Mesodermal cell (in vitro differentiated cells): ENCODE measurements around the gene PYGB.

Experiments used
- H3K27ac ChIP-seq: 2 replicates; pipeline ENCODE4 v1.7.0; 2013; ENCODE audit warnings: mild to moderate bottlenecking, low read depth, low read length, moderate library complexity; ENCODE audit not compliant: severe bottlenecking
- H3K36me3 ChIP-seq: 2 replicates; pipeline ENCODE4 v1.7.1; 2013; ENCODE audit warnings: mild to moderate bottlenecking, low read length, moderate library complexity; ENCODE audit not compliant: control insufficient read depth, insufficient read depth
- H3K4me1 ChIP-seq: one replicate; pipeline ENCODE4 v1.7.1; 2013; ENCODE audit warnings: mild to moderate bottlenecking, low read length; ENCODE audit not compliant: insufficient read depth, control insufficient read depth, poor library complexity, severe bottlenecking
- H3K4me3 ChIP-seq: 2 replicates; pipeline ENCODE4 v1.7.0; 2013; ENCODE audit warnings: low read length, control low read depth, mild to moderate bottlenecking; ENCODE audit not compliant: insufficient read depth, poor library complexity, severe bottlenecking; ENCODE audit errors: extremely low read depth
- H3K9me3 ChIP-seq: 2 replicates; pipeline ENCODE4 v1.7.1; 2013; ENCODE audit warnings: mild to moderate bottlenecking, low read length, moderate library complexity; ENCODE audit not compliant: control insufficient read depth
- WGBS, 2 experiments: methylation state at CpG; one replicate each; pipeline ENCODE4 v1.1.5; 2013; ENCODE audit warnings: missing lambda C conversion rate in 2 of 2; ENCODE audit not compliant: insufficient coverage in 2 of 2; 5-methylcytosine and 5-hydroxymethylcytosine counted together

Gene PYGB

GRCh38 chr20:25280051-25280573, 32.2 kb downstream of the PYGB start:
- Histone ChIP-seq H3K4me3 (no peak overlapping the region), H3K9me3 (no peaks in the 10 kb centered on the region), H3K27ac (no peak overlapping the region), H3K36me3 (peaks cover 80% of the 10 kb centered on the region), H3K4me1 (no peaks in the 10 kb centered on the region)
- 94 to 96% methylated on average over 14 to 15 of the region's 15 CpGs for WGBS, 2 experiments

GRCh38 chr20:25280574-25281535, 33.0 kb downstream of the PYGB start:
- 95 to 97% methylated on average over 27 to 30 of the region's 33 CpGs for WGBS, 2 experiments

GRCh38 chr20:25281541-25281991, 33.7 kb downstream of the PYGB start:
- no peak overlapping the region for H3K4me3 ChIP-seq
- H3K4me1 ChIP-seq: no peaks in the 10 kb centered on the region
- H3K27ac ChIP-seq: no peak overlapping the region
- WGBS, 2 experiments: 92 to 95% methylated on average over 21 of the region's 21 CpGs
- H3K9me3 ChIP-seq: no peaks in the 10 kb centered on the region
- H3K36me3 ChIP-seq: peaks cover 91% of the 10 kb centered on the region

More at GRCh38 chr20:25280574-25281535, 33.0 kb downstream of the PYGB start:
- Histone ChIP-seq H3K9me3 (no peaks in the 10 kb centered on the region), H3K4me1 (no peaks in the 10 kb centered on the region), H3K4me3 (no peak overlapping the region), H3K27ac (no peak overlapping the region), H3K36me3 (peaks cover 86% of the 10 kb centered on the region)

DNA sequence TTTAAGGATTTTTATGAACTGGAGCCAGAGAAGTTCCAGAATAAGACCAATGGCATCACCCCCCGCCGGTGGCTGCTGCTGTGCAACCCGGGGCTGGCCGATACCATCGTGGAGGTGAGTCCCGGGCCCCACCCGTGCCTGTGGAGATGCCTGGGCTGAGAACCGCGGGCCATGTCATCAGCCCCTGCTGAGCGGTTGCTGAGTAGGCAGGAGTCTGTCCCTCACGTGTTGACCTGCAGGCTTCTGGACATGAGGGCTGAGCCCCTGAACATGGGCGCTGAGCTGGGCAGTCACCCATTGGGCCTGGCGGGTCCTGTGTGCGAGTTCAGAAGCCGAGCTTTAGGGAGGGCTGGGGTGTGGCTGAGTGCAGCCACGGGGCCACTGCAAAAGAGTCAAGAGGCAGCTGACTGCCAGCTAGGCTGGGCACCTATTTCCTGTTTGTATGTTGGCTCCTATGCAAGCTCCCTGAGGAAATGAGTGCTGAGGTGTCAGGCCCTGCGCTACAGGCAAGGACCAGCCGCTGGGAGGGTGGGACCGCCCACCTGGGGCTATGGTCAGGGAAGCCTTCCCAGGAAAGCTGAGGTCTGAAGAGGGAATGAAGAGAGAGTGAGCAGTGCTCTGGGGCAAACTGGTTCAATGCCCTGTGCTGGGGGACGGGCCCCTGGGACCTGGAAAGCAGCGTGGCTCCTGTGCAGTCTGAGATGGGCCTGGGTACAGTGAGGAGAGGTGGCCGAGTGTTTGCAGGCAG, 34.3 kb downstream of the PYGB start:
- H3K4me3 ChIP-seq: no peak overlapping the region
- H3K27ac ChIP-seq: no peak overlapping the region
- WGBS, 2 experiments: 94 to 95% methylated on average over 21 of the region's 22 CpGs
- H3K36me3 ChIP-seq: peaks cover 91% of the 10 kb centered on the region
- no peaks in the 10 kb centered on the region for H3K9me3 ChIP-seq
- H3K4me1 ChIP-seq: no peaks in the 10 kb centered on the region

- 95 to 96% methylated on average over 11 of the region's 11 CpGs for WGBS, 2 experiments
- Histone ChIP-seq H3K4me3 (no peak overlapping the region), H3K36me3 (peaks cover 92% of the 10 kb centered on the region), H3K27ac (no peak overlapping the region), H3K4me1 (no peaks in the 10 kb centered on the region), H3K9me3 (no peaks in the 10 kb centered on the region)
Observed at GRCh38 chr20:25282796-25283195, 34.9 kb downstream of the PYGB start.

GRCh38 chr20:25283221-25283951, 35.5 kb downstream of the PYGB start:
- Histone ChIP-seq H3K9me3 (no peaks in the 10 kb centered on the region), H3K27ac (no peak overlapping the region), H3K4me1 (no peaks in the 10 kb centered on the region), H3K36me3 (peaks cover 92% of the 10 kb centered on the region), H3K4me3 (no peak overlapping the region)
- WGBS, 2 experiments: 96 to 97% methylated on average over 24 of the region's 24 CpGs

- 94 to 95% methylated on average over 15 to 17 of the region's 17 CpGs for WGBS, 2 experiments
- Histone ChIP-seq H3K36me3 (peaks cover 91% of the 10 kb centered on the region), H3K4me3 (no peak overlapping the region), H3K4me1 (no peaks in the 10 kb centered on the region), H3K9me3 (no peaks in the 10 kb centered on the region), H3K27ac (no peak overlapping the region)
Observed at GRCh38 chr20:25284131-25284601, 36.3 kb downstream of the PYGB start.

DNA sequence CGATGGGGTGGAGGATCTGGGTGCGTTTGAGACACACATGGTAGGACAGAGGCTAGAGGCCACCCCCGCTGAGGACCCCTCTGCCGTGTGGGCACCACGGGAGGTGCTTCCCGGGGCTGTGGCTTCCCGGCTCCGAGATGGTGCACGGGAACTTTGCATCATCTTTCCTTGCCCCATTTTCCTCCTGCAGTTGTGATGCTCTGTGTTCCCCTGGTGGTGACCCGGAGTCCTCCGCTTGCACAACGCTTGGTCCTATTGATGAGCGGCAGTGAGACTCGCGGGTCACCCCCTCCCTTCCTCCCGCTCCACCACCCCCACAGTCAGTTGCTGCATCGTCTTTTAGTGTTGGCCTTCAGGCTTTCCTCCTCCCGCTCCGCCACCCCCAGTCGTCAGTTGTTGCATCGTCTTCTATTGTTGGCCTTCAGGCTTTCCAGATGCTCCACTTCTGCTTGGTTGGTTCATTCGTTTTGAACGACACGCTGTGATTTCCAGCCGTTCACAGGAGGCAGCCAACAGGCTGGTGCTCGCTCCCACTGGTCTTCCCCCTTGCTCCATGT, 37.3 kb downstream of the PYGB start:
- Histone ChIP-seq H3K4me1 (no peaks in the 10 kb centered on the region), H3K36me3 (peaks cover 83% of the 10 kb centered on the region), H3K9me3 (no peaks in the 10 kb centered on the region), H3K27ac (no peak overlapping the region), H3K4me3 (no peak overlapping the region)
- 89 to 90% methylated on average over 23 to 24 of the region's 26 CpGs for WGBS, 2 experiments

- H3K36me3 ChIP-seq: peaks cover 84% of the 10 kb centered on the region
- no peaks in the 10 kb centered on the region for H3K9me3 ChIP-seq
- 88 to 92% methylated on average over 18 to 21 of the region's 24 CpGs for WGBS, 2 experiments
- H3K4me1 ChIP-seq: no peaks in the 10 kb centered on the region
- H3K4me3 ChIP-seq: no peak overlapping the region
- H3K27ac ChIP-seq: no peak overlapping the region
Observed at GRCh38 chr20:25285856-25286798, 38.2 kb downstream of the PYGB start.
